GM12875 (cell line): ENCODE results near the gene CNTD1.

Source experiments
- H3K4me3 ChIP-seq: one replicate; pipeline ENCODE4 v1.5.1; 2011; ENCODE audit warnings: low read depth, low read length, control low read depth
- TF ChIP-seq, protein P1 (sequence below): IDR thresholded peaks from 2 replicates; pipeline ENCODE4 v1.5.1; 2011; ENCODE audit warnings: low read depth, mild to moderate bottlenecking, control low read depth, inconsistent platforms, low read length, moderate library complexity, borderline replicate concordance; ENCODE audit not compliant: insufficient read depth

CNTD1 gene

DNA sequence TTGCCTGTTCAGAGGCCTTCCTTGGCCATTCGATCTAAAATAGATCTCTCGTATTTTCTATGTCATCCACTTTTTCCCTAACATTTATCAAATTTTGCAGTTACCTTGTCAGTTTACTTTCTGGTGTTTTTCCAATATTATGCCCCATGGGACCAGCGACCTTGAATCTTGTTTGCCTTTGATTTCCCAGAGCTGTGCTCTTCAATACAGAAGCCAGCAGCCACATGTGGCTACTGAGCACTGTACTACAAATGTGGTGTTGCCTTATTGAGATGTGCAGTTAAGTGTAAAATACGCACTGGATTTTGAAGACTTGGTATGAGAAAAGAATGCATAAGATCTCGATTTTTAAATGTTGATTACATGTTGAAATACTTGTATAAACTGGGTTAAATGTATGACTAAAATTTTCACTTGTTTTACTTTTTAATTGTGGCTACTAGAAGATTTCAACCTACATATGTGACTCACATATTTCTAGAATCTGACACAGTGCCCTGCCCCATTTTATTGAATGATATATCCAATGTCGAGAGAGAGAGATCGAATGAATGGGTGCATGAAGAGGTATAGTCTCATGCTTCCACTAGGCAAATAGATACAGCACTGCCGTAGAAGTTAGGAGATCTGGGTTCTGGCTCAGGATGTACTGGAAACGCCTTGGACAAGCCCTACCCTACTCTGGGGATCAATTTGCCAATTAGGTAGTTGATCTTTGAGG lies 33.7 kb downstream of the CNTD1 start:
- TF ChIP-seq, protein P1, sequence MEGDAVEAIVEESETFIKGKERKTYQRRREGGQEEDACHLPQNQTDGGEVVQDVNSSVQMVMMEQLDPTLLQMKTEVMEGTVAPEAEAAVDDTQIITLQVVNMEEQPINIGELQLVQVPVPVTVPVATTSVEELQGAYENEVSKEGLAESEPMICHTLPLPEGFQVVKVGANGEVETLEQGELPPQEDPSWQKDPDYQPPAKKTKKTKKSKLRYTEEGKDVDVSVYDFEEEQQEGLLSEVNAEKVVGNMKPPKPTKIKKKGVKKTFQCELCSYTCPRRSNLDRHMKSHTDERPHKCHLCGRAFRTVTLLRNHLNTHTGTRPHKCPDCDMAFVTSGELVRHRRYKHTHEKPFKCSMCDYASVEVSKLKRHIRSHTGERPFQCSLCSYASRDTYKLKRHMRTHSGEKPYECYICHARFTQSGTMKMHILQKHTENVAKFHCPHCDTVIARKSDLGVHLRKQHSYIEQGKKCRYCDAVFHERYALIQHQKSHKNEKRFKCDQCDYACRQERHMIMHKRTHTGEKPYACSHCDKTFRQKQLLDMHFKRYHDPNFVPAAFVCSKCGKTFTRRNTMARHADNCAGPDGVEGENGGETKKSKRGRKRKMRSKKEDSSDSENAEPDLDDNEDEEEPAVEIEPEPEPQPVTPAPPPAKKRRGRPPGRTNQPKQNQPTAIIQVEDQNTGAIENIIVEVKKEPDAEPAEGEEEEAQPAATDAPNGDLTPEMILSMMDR = no peak
- H3K4me3 ChIP-seq = peak overlapping the region; percentile 92

DNA sequence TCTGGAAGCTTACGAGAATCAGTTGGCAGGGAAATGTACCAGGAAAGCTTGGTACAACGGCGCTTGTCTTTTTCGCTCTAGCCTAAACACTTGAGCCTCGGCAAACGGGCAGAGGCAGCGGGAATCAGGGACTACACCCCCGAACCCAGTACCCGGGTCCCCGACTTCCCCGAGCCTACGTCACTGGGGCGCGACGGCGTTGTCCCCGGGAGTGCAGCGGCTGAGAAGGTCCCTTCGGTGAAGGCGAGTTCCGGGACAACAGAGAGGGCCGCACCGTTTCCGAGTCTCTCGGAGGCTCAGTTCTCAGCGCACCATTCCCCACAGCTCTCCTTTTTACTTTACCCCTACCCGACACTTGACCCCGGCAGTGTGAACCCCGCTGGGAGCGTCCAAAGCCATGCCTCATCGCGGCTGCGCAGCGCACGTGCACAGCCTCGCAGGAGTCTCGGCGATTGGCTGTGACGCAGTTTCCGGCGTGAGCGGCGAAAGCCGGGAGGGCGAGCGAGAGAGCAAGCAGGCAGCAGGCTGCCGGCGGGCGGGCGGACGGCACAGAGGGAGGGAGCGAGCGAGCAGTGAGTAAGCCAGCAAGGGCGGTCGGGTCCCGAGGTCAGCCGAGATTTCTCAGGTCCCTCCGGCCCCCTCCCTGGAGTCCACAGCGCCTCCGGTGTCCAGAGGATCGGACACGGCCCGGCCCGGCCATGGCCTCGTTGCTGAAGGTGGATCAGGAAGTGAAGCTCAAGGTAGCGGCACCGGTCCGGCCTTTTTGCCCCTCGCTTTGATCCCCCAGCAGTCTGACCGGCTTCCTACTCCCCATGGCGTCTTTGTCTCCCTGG lies 34.5 kb downstream of the CNTD1 start, which contains the start of gene PSME3:
Gene PSME3, plus strand, starts transcription at position 464 of the 833 bp plus-strand sequence. Its CDS starts 235 bp downstream, at position 699.
- TF ChIP-seq, protein P1 = no peak
- peak within 1 kb of the TSS; percentile 92 for H3K4me3 ChIP-seq

DNA sequence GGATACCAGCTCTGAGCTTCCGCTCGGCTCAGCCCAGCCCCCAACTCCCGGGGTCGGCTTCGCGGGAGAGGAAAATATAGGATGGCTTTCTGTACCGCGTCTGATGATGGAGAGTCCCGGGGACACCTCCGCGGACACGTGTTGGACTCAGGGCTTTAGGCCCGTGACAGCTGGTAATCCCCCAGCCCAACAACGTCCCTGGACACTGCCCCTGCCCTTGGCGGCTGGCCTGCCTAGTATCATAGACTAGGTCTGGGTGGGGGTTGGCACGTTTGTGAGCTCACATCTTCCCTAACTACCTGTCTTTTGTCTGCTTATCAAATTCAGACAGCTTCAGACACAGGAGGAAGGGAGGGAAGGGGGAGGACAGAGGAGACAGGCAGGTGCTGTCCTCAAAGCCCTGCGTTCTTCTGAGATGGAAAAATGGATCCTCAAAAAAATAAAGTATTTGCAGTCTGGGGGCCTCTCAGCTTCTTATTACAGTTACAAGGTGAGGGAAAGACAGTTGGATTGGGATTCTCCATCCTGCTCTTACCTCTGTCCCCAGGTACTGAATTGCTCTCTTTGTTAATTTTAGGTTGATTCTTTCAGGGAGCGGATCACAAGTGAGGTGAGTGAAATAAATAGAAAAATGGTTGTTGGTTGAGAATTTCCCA lies 35.2 kb downstream of the CNTD1 start:
- H3K4me3 ChIP-seq = peak overlapping the region; percentile 92
- TF ChIP-seq, protein P1 = no peak

GRCh38 chr17:42835732-42836131 lies 37.1 kb downstream of the CNTD1 start:
- TF ChIP-seq, protein P1 = no peak
- no peak overlapping the region for H3K4me3 ChIP-seq

GRCh38 chr17:42841975-42842685 lies 43.5 kb downstream of the CNTD1 start:
- no peak overlapping the region for H3K4me3 ChIP-seq
- TF ChIP-seq, protein P1 = no peak

- H3K4me3 ChIP-seq = no peak overlapping the region
Observed at GRCh38 chr17:42843358-42843934, 44.8 kb downstream of the CNTD1 start.

More at GRCh38 chr17:42843358-42843934, 44.8 kb downstream of the CNTD1 start:
- TF ChIP-seq, protein P1 = peak; percentile 79
